Fibroblast of the aortic adventitia (primary cell): ENCODE data around the gene SLC6A18. TPM values are rescaled to one million over a fixed set of nuclear protein-coding genes. Genes with fewer than 3 reads are reported as not detected.

ENCODE experiments used
- DNase-seq: peaks from one replicate; pipeline ENCODE4 v3.0.0-alpha.2; 2010; ENCODE audit warnings: low read depth
- H3K4me3 ChIP-seq: 2 replicates; pipeline ENCODE4 v1.5.1; 2011; ENCODE audit warnings: low read depth, mild to moderate bottlenecking, control low read depth, low read length, moderate library complexity
- CTCF ChIP-seq: IDR thresholded peaks from 2 replicates; pipeline ENCODE4 v1.5.1; 2011; ENCODE audit warnings: mild to moderate bottlenecking, low read length, control low read depth, inconsistent platforms; ENCODE audit not compliant: insufficient read depth
- total RNA-seq: library from RNA; depleted of rRNA; stranded (reverse); fragments of >200 nt; gene quantifications from 2 replicates; pipeline ENCODE4 v1.2.3, GENCODE V29; 2012; ENCODE audit warnings: low replicate concordance

The SLC6A18 gene
- total RNA-seq, 1 donor = not detected

GRCh38 chr5:1197876-1198666 lies 27.1 kb upstream of the SLC6A18 start:
- H3K4me3 ChIP-seq = no peak overlapping the region
- no peak for TF ChIP-seq CTCF
- DNase-seq = no peak

GRCh38 chr5:1199340-1199648 lies 25.9 kb upstream of the SLC6A18 start:
- TF ChIP-seq CTCF = no peak
- DNase-seq = no peak
- no peak overlapping the region for H3K4me3 ChIP-seq

GRCh38 chr5:1199649-1200494 lies 25.3 kb upstream of the SLC6A18 start:
- TF ChIP-seq CTCF = no peak
- H3K4me3 ChIP-seq = no peak overlapping the region
- no peak for DNase-seq

GRCh38 chr5:1200495-1201326 lies 24.5 kb upstream of the SLC6A18 start:
- no peak overlapping the region for H3K4me3 ChIP-seq
- no peak for DNase-seq
- no peak for TF ChIP-seq CTCF

GRCh38 chr5:1201327-1202025 lies 23.7 kb upstream of the SLC6A18 start, which contains the start of gene SLC6A19:
Gene SLC6A19 (plus strand): TSS chr5:1201595. CDS start chr5:1201651, 56 bp downstream.
- no peak for TF ChIP-seq CTCF
- DNase-seq = no peak
- H3K4me3 ChIP-seq = no peak within 1 kb of the TSS
